HCT116 (cell line): ENCODE data around the gene BLOC1S2. TPM values are rescaled to one million over a fixed set of nuclear protein-coding genes. Genes with fewer than 3 reads are reported as not detected.
"Not testable (repeated sequence)": the region's sequence is repeated elsewhere in the genome, so short reads cannot be mapped to it uniquely, and the experiment has no call there.

Experiments
- ATAC-seq: fragments of 200-7000 bp; cut with Tn5 transposase; 2 replicates; pipeline ENCODE4 v1.9.1; 2020; ENCODE audit warnings: mild to moderate bottlenecking, moderate library complexity
- BruUV-seq: library from RNA; stranded (reverse); fragments of 400-500 nt; replicated peaks from 2 replicates; lab custom pipeline; 2021; lab: Mats Ljungman, UMichigan
- CTCF ChIA-PET: fragments of 300-600 bp; sonication (Branson Sonifier 250); formaldehyde crosslinking; loops from one replicate; lab custom pipeline; 2021; ENCODE audit warnings: antibody characterized with exemption; lab: Charles Lee
- POLR2A ChIA-PET: fragments of 300-600, 350-600 bp; sonication (Branson Sonifier 250); formaldehyde crosslinking; loops from one replicate; lab custom pipeline; 2021; ENCODE audit warnings: antibody characterized with exemption; lab: Charles Lee
- RAD21 ChIA-PET, 2 experiments: fragments of 300-600 bp; sonication (Branson Sonifier 250); formaldehyde crosslinking; loops; one replicate each; lab custom pipeline; 2023; ENCODE audit warnings: low total read pairs in 2 of 2; ENCODE audit not compliant: uncharacterized antibody in 2 of 2, unreplicated experiment in 2 of 2, low non-redundant PET in 1 of 2; lab: Charles Lee
- DNase-seq: peaks from one replicate; pipeline ENCODE4 v3.0.0-alpha.2; 2010; ENCODE audit warnings: low read depth, low spot score
- H2AFZ ChIP-seq: fragments of 200-600 bp; shearing (Covaris generic), sonication (generic); 2 replicates; pipeline ENCODE4 v1.6.1; 2017; ENCODE audit warnings: low read depth, mixed run types, mixed read lengths, antibody characterized with exemption, low read length; ENCODE audit not compliant: poor library complexity, severe bottlenecking
- H3K27ac ChIP-seq: 2 replicates; pipeline ENCODE4 v1.5.1; 2012; ENCODE audit warnings: low read depth, low read length
- H3K27me3 ChIP-seq: fragments of 200-600 bp; sonication (generic); 2 replicates; pipeline ENCODE4 v1.6.1; 2016; ENCODE audit warnings: mixed run types, low read length, mixed read lengths; ENCODE audit not compliant: insufficient read depth
- H3K36me3 ChIP-seq, 2 experiments: fragments of 200-500 bp in 1 of 2; fragments of 200-600 bp in 1 of 2; sonication (Bioruptor generic) in 1 of 2; sonication (generic) in 1 of 2; 2 replicates each; pipeline versions ENCODE4 v1.5.1 to v1.6.1; 2014 to 2016; ENCODE audit warnings: low read length in 2 of 2, inconsistent platforms in 1 of 2, mixed read lengths in 1 of 2, mixed run types in 1 of 2; ENCODE audit not compliant: insufficient read depth in 2 of 2, control insufficient read depth in 1 of 2
- H3K4me1 ChIP-seq, 2 experiments: fragments of 200-600 bp in 1 of 2; sonication (generic) in 1 of 2; 2 replicates each; pipeline versions ENCODE4 v1.5.1 to v1.6.1; 2012 to 2017; ENCODE audit warnings: low read length in 2 of 2, inconsistent platforms in 1 of 2, mild to moderate bottlenecking in 1 of 2, mixed read lengths in 1 of 2, mixed run types in 1 of 2, moderate library complexity in 1 of 2; ENCODE audit not compliant: insufficient read depth in 2 of 2, control insufficient read depth in 1 of 2
- H3K4me2 ChIP-seq: fragments of 200-600 bp; sonication (generic); 2 replicates; pipeline ENCODE4 v1.6.1; 2017; ENCODE audit warnings: mixed run types, low read length, mixed read lengths
- H3K4me3 ChIP-seq, 2 experiments: fragments of 200-600 bp in 1 of 2; sonication (generic) in 1 of 2; replicated peaks in 1 of 2; 2 replicates each; pipeline ENCODE4 v1.5.1; 2011 to 2016; ENCODE audit warnings: low read length in 2 of 2, control low read depth in 1 of 2, low read depth in 1 of 2, mild to moderate bottlenecking in 1 of 2, mixed read lengths in 1 of 2, mixed run types in 1 of 2
- H3K79me2 ChIP-seq: fragments of 200-600 bp; sonication (generic); 2 replicates; pipeline ENCODE4 v1.6.1; 2017; ENCODE audit warnings: mild to moderate bottlenecking, mixed run types, low read length, moderate library complexity, mixed read lengths; ENCODE audit not compliant: insufficient read depth
- H3K9ac ChIP-seq: fragments of 200-600 bp; sonication (generic); 2 replicates; pipeline ENCODE4 v1.6.1; 2016; ENCODE audit warnings: low read length, mixed read lengths
- H3K9me2 ChIP-seq: fragments of 200-600 bp; sonication (generic), shearing (Covaris generic); 2 replicates; pipeline ENCODE4 v1.6.1; 2017; ENCODE audit warnings: mixed run types, mild to moderate bottlenecking, moderate library complexity; ENCODE audit not compliant: insufficient read depth
- H3K9me3 ChIP-seq, 2 experiments: fragments of 200-500 bp in 1 of 2; fragments of 200-600 bp in 1 of 2; sonication (Bioruptor generic) in 1 of 2; sonication (generic) in 1 of 2; 2 replicates each; pipeline ENCODE4 v1.6.1; 2014 to 2017; ENCODE audit warnings: low read length in 2 of 2, mixed read lengths in 2 of 2, inconsistent platforms in 1 of 2, low read depth in 1 of 2, mild to moderate bottlenecking in 1 of 2, mixed run types in 1 of 2, moderate library complexity in 1 of 2; ENCODE audit not compliant: control insufficient read depth in 1 of 2, insufficient read depth in 1 of 2
- H4K20me1 ChIP-seq: fragments of 200-600 bp; sonication (generic), shearing (Covaris generic); 2 replicates; pipeline ENCODE4 v1.6.1; 2017; ENCODE audit warnings: mixed run types, mild to moderate bottlenecking, moderate library complexity; ENCODE audit not compliant: insufficient read depth
- CBX3 ChIP-seq: IDR thresholded peaks from 2 replicates; pipeline ENCODE4 v1.6.1; 2012; ENCODE audit warnings: low read depth
- CEBPB ChIP-seq: IDR thresholded peaks from 2 replicates; pipeline ENCODE4 v1.6.1; 2012; ENCODE audit warnings: low read depth
- EGR1 ChIP-seq: IDR thresholded peaks from 2 replicates; pipeline ENCODE4 v1.6.1; 2012; ENCODE audit warnings: low read depth
- EZH2 ChIP-seq: fragments of 200-600 bp; sonication (generic); IDR thresholded peaks from 2 replicates; pipeline ENCODE4 v1.6.1; 2017; ENCODE audit warnings: antibody characterized with exemption, mixed run types
- FOSL1 ChIP-seq: IDR thresholded peaks from 2 replicates; pipeline ENCODE4 v1.6.1; 2012; ENCODE audit warnings: low read depth
- JUND ChIP-seq: IDR thresholded peaks from 2 replicates; pipeline ENCODE4 v1.6.1; 2012
- POLR2AphosphoS5 ChIP-seq: IDR thresholded peaks from 2 replicates; pipeline ENCODE4 v1.6.1; 2011; ENCODE audit warnings: mild to moderate bottlenecking, low read depth, low read length, moderate library complexity
- RAD21 ChIP-seq: IDR thresholded peaks from 2 replicates; pipeline ENCODE4 v1.6.1; 2012; ENCODE audit warnings: low read depth, mild to moderate bottlenecking
- SIN3A ChIP-seq: IDR thresholded peaks from 2 replicates; pipeline ENCODE4 v1.6.1; 2012; ENCODE audit warnings: low read depth
- SP1 ChIP-seq: IDR thresholded peaks from 2 replicates; pipeline ENCODE4 v1.6.1; 2012; ENCODE audit warnings: low read depth
- SRF ChIP-seq: IDR thresholded peaks from 2 replicates; pipeline ENCODE4 v1.6.1; 2012; ENCODE audit warnings: low read depth
- TCF7L2 ChIP-seq: IDR thresholded peaks from 2 replicates; pipeline ENCODE4 v1.7.0; 2011; ENCODE audit warnings: borderline replicate concordance, inconsistent platforms; ENCODE audit not compliant: insufficient read depth, insufficient read length; ENCODE audit errors: extremely low read depth
- YY1 ChIP-seq: IDR thresholded peaks from 2 replicates; pipeline ENCODE4 v1.6.1; 2011; ENCODE audit warnings: low read length, low read depth, moderate library complexity, mild to moderate bottlenecking; ENCODE audit not compliant: insufficient replicate concordance; ENCODE audit errors: extremely low read depth
- ZNF274 ChIP-seq: fragments of 200-500 bp; sonication (Bioruptor generic); IDR thresholded peaks from 2 replicates; pipeline ENCODE4 v1.6.1; 2014; ENCODE audit warnings: mild to moderate bottlenecking, low read depth, low read length, inconsistent platforms
- intact Hi-C: fragments of 100-400 bp; cut with micrococcal nuclease; formaldehyde crosslinking; loops from 2 replicates; pipeline ENCODE4 v1.10.0; 2022
- total RNA-seq: library from RNA; stranded (reverse); gene quantifications from one replicate; pipeline ENCODE4 v1.2.1, GENCODE V29; 2021; ENCODE audit not compliant: unreplicated experiment
- TF ChIP-seq, protein P1 (sequence below): IDR thresholded peaks from 2 replicates; pipeline ENCODE4 v1.6.1; 2012; ENCODE audit warnings: low read depth
- TF ChIP-seq, protein P2 (sequence below): IDR thresholded peaks from 2 replicates; pipeline ENCODE4 v1.6.1; 2012
- TF ChIP-seq, protein P3 (sequence below): IDR thresholded peaks from 2 replicates; pipeline ENCODE4 v1.6.1; 2011; ENCODE audit warnings: mild to moderate bottlenecking, low read length, moderate library complexity; ENCODE audit not compliant: insufficient replicate concordance; ENCODE audit errors: extremely low read depth

BLOC1S2 gene
- total RNA-seq, 1 experiment from 2014 or later = 54.6 TPM

DNA sequence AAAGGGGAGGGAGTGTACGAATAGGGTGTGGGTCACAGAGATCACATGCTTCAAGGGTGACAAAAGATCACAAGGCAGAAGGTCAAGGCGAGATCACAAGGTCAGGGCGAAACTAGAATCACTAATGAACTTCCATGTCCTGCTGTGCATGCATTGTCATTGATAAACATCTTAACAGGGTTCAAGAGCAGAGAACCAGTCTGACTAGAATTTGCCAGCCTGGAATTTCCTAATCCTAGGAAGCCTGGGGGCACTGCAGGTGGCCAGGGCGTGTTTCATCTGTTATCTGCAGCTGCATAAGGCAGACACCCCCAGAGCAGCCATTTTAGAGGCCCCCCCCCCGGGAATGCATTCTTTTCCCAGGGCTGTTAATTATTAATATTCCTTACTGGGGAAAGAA is 14.6 kb upstream of the BLOC1S2 start:
- H3K27me3 ChIP-seq, H3K9ac ChIP-seq, H3K4me1 ChIP-seq, DNase-seq, CTCF ChIA-PET, H3K79me2 ChIP-seq, H3K27ac ChIP-seq, H3K4me3 ChIP-seq, ATAC-seq, BruUV-seq, H2AFZ ChIP-seq, H3K9me3 ChIP-seq, RAD21 ChIA-PET, POLR2A ChIA-PET, H3K4me2 ChIP-seq, H3K36me3 ChIP-seq, H4K20me1 ChIP-seq, H3K9me2 ChIP-seq: not testable (repeated sequence)
- TF ChIP-seq CBX3 = 0 out of 2 replicates have a peak, but pooled peaks have one; percentile 37
- TF ChIP-seq SP1 = peak; percentile 22; the same call in 1 of the 2 replicates
- intact Hi-C loops = loop anchor here (5.0 kb wide), 1 partner anchor 36 kb away; no protein-coding TSS in a partner anchor

DNA sequence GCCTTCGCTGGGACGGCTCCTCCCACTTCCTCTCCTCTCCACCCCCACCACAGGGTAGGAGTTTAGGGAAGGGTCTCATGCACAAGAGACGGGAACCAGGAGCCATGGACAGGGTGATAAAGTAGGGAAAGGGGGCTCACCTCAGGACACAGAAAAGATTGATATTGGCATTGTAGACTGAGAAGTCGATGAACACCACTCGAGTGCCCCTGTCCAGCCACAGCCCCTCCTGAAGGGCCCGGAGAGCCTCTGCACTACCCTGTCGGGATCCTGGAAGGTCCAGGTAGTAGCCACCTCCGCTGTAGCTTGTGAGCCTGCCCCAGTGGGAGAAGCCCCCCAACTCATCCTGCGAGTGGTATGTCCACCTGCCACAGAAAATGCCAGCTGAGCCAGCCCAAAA is 10.8 kb upstream of the BLOC1S2 start:
- H3K4me3 ChIP-seq = no peak overlapping the region
- no peak overlapping the region for H3K9ac ChIP-seq
- H3K27ac ChIP-seq = no peak overlapping the region
- no peaks in the 10 kb centered on the region for H4K20me1 ChIP-seq
- H3K4me2 ChIP-seq = no peak overlapping the region
- no peaks in the 10 kb centered on the region for H3K9me3 ChIP-seq
- no peaks in the 10 kb centered on the region for H3K36me3 ChIP-seq
- RAD21 ChIA-PET = no interaction called here
- no peak overlapping the region for H2AFZ ChIP-seq
- H3K79me2 ChIP-seq = no peaks in the 10 kb centered on the region
- intact Hi-C loops = no loop called here
- no peak for ATAC-seq
- CTCF ChIA-PET = interaction anchor here (1.1 kb wide), 1 partner anchor 581 kb away, joined by 3 read pairs; no protein-coding TSS in a partner anchor
- H3K4me1 ChIP-seq = peaks cover 4 to 7% of the 10 kb centered on the region in 2 experiments; a peak in 2 of 4 replicates
- peaks cover 15% of the 10 kb centered on the region; the same call in 1 of the 2 replicates for H3K27me3 ChIP-seq
- no peak for TF ChIP-seq ZNF274
- TF ChIP-seq SRF = no peak
- TF ChIP-seq, protein P1, sequence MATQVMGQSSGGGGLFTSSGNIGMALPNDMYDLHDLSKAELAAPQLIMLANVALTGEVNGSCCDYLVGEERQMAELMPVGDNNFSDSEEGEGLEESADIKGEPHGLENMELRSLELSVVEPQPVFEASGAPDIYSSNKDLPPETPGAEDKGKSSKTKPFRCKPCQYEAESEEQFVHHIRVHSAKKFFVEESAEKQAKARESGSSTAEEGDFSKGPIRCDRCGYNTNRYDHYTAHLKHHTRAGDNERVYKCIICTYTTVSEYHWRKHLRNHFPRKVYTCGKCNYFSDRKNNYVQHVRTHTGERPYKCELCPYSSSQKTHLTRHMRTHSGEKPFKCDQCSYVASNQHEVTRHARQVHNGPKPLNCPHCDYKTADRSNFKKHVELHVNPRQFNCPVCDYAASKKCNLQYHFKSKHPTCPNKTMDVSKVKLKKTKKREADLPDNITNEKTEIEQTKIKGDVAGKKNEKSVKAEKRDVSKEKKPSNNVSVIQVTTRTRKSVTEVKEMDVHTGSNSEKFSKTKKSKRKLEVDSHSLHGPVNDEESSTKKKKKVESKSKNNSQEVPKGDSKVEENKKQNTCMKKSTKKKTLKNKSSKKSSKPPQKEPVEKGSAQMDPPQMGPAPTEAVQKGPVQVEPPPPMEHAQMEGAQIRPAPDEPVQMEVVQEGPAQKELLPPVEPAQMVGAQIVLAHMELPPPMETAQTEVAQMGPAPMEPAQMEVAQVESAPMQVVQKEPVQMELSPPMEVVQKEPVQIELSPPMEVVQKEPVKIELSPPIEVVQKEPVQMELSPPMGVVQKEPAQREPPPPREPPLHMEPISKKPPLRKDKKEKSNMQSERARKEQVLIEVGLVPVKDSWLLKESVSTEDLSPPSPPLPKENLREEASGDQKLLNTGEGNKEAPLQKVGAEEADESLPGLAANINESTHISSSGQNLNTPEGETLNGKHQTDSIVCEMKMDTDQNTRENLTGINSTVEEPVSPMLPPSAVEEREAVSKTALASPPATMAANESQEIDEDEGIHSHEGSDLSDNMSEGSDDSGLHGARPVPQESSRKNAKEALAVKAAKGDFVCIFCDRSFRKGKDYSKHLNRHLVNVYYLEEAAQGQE = no peak
- no peak for TF ChIP-seq SIN3A
- TF ChIP-seq, protein P2, sequence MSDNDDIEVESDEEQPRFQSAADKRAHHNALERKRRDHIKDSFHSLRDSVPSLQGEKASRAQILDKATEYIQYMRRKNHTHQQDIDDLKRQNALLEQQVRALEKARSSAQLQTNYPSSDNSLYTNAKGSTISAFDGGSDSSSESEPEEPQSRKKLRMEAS = no peak
- TF ChIP-seq, protein P3, sequence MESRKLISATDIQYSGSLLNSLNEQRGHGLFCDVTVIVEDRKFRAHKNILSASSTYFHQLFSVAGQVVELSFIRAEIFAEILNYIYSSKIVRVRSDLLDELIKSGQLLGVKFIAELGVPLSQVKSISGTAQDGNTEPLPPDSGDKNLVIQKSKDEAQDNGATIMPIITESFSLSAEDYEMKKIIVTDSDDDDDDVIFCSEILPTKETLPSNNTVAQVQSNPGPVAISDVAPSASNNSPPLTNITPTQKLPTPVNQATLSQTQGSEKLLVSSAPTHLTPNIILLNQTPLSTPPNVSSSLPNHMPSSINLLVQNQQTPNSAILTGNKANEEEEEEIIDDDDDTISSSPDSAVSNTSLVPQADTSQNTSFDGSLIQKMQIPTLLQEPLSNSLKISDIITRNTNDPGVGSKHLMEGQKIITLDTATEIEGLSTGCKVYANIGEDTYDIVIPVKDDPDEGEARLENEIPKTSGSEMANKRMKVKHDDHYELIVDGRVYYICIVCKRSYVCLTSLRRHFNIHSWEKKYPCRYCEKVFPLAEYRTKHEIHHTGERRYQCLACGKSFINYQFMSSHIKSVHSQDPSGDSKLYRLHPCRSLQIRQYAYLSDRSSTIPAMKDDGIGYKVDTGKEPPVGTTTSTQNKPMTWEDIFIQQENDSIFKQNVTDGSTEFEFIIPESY = no peak
- TF ChIP-seq POLR2AphosphoS5 = no peak
- TF ChIP-seq EGR1 = no peak
- TF ChIP-seq YY1 = no peak
- TF ChIP-seq CEBPB = no peak
- TF ChIP-seq EZH2 = no peak
- TF ChIP-seq FOSL1 = no peak
- no peak for TF ChIP-seq JUND
- TF ChIP-seq RAD21 = no peak
- TF ChIP-seq TCF7L2 = no peak
- TF ChIP-seq, all 23 proteins: peak for 0
- POLR2A ChIA-PET = no interaction called here
- no peak for DNase-seq
- no TSS peak for BruUV-seq
- H3K9me2 ChIP-seq = no peaks in the 10 kb centered on the region
